ENCODE measurements around the gene KLK2. TPM values are rescaled to one million over a fixed set of nuclear protein-coding genes. Genes with fewer than 3 reads are reported as not detected.

KLK2 gene
- total RNA-seq, 1 experiment from 2014 or later, result not detected

DNA sequence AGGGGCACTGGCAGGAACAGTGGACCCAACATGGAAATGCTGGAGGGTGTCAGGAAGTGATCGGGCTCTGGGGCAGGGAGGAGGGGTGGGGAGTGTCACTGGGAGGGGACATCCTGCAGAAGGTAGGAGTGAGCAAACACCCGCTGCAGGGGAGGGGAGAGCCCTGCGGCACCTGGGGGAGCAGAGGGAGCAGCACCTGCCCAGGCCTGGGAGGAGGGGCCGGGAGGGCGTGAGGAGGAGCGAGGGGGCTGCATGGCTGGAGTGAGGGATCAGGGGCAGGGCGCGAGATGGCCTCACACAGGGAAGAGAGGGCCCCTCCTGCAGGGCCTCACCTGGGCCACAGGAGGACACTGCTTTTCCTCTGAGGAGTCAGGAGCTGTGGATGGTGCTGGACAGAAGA lies 4.1 kb downstream of the KLK2 start:
- no peak for DNase-seq
- Mint-ChIP-seq H3K9me3 (ENCODE audit: low read depth, unreplicated experiment) (no peaks in the 10 kb centered on the region), H3K36me3 (ENCODE audit: insufficient read depth, unreplicated experiment) (no peaks in the 10 kb centered on the region), H3K27ac (ENCODE audit: unreplicated experiment) (no peak overlapping the region), H3K27me3 (ENCODE audit: unreplicated experiment) (peaks cover 41% of the 10 kb centered on the region), H3K4me3 (ENCODE audit: low read depth, unreplicated experiment) (no peak overlapping the region), H3K4me1 (ENCODE audit: low read depth, unreplicated experiment) (no peaks in the 10 kb centered on the region)
- CTCF ChIA-PET, result no interaction called here
- BruUV-seq (replicated peaks), result no TSS peak
- intact Hi-C loops (cut with micrococcal nuclease; ENCODE audit: unreplicated experiment), result no loop called here
- TF ChIP-seq, protein P1, sequence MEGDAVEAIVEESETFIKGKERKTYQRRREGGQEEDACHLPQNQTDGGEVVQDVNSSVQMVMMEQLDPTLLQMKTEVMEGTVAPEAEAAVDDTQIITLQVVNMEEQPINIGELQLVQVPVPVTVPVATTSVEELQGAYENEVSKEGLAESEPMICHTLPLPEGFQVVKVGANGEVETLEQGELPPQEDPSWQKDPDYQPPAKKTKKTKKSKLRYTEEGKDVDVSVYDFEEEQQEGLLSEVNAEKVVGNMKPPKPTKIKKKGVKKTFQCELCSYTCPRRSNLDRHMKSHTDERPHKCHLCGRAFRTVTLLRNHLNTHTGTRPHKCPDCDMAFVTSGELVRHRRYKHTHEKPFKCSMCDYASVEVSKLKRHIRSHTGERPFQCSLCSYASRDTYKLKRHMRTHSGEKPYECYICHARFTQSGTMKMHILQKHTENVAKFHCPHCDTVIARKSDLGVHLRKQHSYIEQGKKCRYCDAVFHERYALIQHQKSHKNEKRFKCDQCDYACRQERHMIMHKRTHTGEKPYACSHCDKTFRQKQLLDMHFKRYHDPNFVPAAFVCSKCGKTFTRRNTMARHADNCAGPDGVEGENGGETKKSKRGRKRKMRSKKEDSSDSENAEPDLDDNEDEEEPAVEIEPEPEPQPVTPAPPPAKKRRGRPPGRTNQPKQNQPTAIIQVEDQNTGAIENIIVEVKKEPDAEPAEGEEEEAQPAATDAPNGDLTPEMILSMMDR (IDR thresholded peaks at IDR 0.05; ENCODE audit: unreplicated experiment), result no peak

- intact Hi-C loops (cut with micrococcal nuclease; ENCODE audit: unreplicated experiment), result no loop called here
- H3K4me1 Mint-ChIP-seq (ENCODE audit: low read depth, unreplicated experiment), result no peaks in the 10 kb centered on the region
- H3K27ac Mint-ChIP-seq (ENCODE audit: unreplicated experiment), result no peak overlapping the region
- TF ChIP-seq, protein P1 (IDR thresholded peaks at IDR 0.05; ENCODE audit: unreplicated experiment), result no peak
- BruUV-seq (replicated peaks), result no TSS peak
- no peak for DNase-seq
- peaks cover 57% of the 10 kb centered on the region for H3K27me3 Mint-ChIP-seq (ENCODE audit: unreplicated experiment)
- CTCF ChIA-PET, result interaction anchor here (0.6 kb wide), 1 partner anchor 118 kb away, joined by 3 read pairs; no protein-coding TSS in a partner anchor
- H3K4me3 Mint-ChIP-seq (ENCODE audit: low read depth, unreplicated experiment), result no peak overlapping the region
- no peaks in the 10 kb centered on the region for H3K9me3 Mint-ChIP-seq (ENCODE audit: low read depth, unreplicated experiment)
- H3K36me3 Mint-ChIP-seq (ENCODE audit: insufficient read depth, unreplicated experiment), result no peaks in the 10 kb centered on the region
Measured at GRCh38 chr19:50878851-50879250, 5.6 kb downstream of the KLK2 start.

- H3K36me3 Mint-ChIP-seq (ENCODE audit: insufficient read depth, unreplicated experiment), result no peaks in the 10 kb centered on the region
- H3K9me3 Mint-ChIP-seq (ENCODE audit: low read depth, unreplicated experiment), result no peaks in the 10 kb centered on the region
- DNase-seq, result no peak
- H3K4me3 Mint-ChIP-seq (ENCODE audit: low read depth, unreplicated experiment), result no peak overlapping the region
- TF ChIP-seq, protein P1 (IDR thresholded peaks at IDR 0.05; ENCODE audit: unreplicated experiment), result no peak
- no TSS peak for BruUV-seq (replicated peaks)
- no peak overlapping the region for H3K27ac Mint-ChIP-seq (ENCODE audit: unreplicated experiment)
- CTCF ChIA-PET, result no interaction called here
- intact Hi-C loops (cut with micrococcal nuclease; ENCODE audit: unreplicated experiment), result no loop called here
- H3K27me3 Mint-ChIP-seq (ENCODE audit: unreplicated experiment), result peaks cover 71% of the 10 kb centered on the region
- no peaks in the 10 kb centered on the region for H3K4me1 Mint-ChIP-seq (ENCODE audit: low read depth, unreplicated experiment)
Measured at GRCh38 chr19:50880241-50880640, 7.0 kb downstream of the KLK2 start.

DNA sequence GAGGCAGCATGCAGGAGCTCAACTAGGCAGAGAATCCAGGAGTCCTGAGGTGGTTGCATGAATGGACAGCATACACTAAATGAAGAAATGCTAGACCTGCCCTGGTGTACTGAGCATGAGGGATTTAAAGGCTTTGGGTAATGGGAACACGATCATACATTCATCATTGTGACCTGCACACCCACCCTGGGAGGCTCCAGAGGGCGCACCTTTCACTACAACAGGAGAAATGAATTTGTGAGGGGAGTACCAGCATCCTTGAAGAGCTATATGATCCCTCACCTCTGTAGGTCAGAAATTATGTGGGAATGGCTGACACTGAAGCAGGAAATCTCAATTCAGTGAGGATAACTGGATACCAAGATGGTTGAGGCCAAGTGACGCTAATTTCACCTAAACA lies 8.9 kb downstream of the KLK2 start:
- no peaks in the 10 kb centered on the region for H3K4me1 Mint-ChIP-seq (ENCODE audit: low read depth, unreplicated experiment)
- no peak overlapping the region for H3K4me3 Mint-ChIP-seq (ENCODE audit: low read depth, unreplicated experiment)
- CTCF ChIA-PET, result interaction anchor here (0.8 to 1.0 kb wide), 2 partner anchors 87 to 134 kb away, joined by 3 read pairs; no protein-coding TSS in a partner anchor
- H3K27me3 Mint-ChIP-seq (ENCODE audit: unreplicated experiment), result peaks cover 90% of the 10 kb centered on the region
- H3K9me3 Mint-ChIP-seq (ENCODE audit: low read depth, unreplicated experiment), result no peaks in the 10 kb centered on the region
- intact Hi-C loops (cut with micrococcal nuclease; ENCODE audit: unreplicated experiment), result no loop called here
- no TSS peak for BruUV-seq (replicated peaks)
- no peak overlapping the region for H3K27ac Mint-ChIP-seq (ENCODE audit: unreplicated experiment)
- DNase-seq, result no peak
- no peaks in the 10 kb centered on the region for H3K36me3 Mint-ChIP-seq (ENCODE audit: insufficient read depth, unreplicated experiment)
- TF ChIP-seq, protein P1 (IDR thresholded peaks at IDR 0.05; ENCODE audit: unreplicated experiment), result no peak
